ENCODE measurements around the gene KRTAP1-4. TPM values are rescaled to one million over a fixed set of nuclear protein-coding genes. Genes with fewer than 3 reads are reported as not detected.
"Not testable (repeated sequence)": the region's sequence is repeated elsewhere in the genome, so short reads cannot be mapped to it uniquely, and the experiment has no call there.

The KRTAP1-4 gene
- total RNA-seq, 1 donor from 2014 or later: not detected

DNA sequence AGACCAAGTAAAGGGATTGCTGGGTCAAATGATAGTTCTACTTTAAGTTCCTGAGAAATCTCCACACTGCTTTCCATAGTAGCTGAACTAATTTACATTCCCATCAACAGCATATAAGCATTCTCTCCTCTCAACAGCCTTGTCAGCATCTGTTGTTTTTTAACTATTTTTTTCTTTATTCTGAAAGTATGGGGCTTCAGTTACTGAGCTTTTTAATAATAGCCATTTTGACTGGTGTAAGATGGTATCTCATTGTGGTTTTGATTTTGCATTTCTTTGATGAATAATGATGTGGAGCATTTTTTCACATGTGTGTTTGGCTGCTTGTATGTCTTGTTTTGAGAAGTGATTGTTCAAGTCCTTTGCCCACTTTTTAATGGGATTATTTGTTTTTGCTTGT lies 22.6 kb upstream of the KRTAP1-4 start:
- no peak for ATAC-seq
- intact Hi-C loops (cut with DNase I): no loop called here
- DNase-seq (ENCODE audit: low spot score): no peak

- ATAC-seq (no peak), DNase-seq (ENCODE audit: low spot score) (no peak)
- intact Hi-C loops (cut with DNase I): no loop called here
Measured at GRCh38 chr17:41049110-41049509, 19.1 kb upstream of the KRTAP1-4 start.

GRCh38 chr17:41048441-41048840 lies 18.4 kb upstream of the KRTAP1-4 start:
- no peak for ATAC-seq
- intact Hi-C loops (cut with DNase I): no loop called here
- no peak for DNase-seq (ENCODE audit: low spot score)

DNA sequence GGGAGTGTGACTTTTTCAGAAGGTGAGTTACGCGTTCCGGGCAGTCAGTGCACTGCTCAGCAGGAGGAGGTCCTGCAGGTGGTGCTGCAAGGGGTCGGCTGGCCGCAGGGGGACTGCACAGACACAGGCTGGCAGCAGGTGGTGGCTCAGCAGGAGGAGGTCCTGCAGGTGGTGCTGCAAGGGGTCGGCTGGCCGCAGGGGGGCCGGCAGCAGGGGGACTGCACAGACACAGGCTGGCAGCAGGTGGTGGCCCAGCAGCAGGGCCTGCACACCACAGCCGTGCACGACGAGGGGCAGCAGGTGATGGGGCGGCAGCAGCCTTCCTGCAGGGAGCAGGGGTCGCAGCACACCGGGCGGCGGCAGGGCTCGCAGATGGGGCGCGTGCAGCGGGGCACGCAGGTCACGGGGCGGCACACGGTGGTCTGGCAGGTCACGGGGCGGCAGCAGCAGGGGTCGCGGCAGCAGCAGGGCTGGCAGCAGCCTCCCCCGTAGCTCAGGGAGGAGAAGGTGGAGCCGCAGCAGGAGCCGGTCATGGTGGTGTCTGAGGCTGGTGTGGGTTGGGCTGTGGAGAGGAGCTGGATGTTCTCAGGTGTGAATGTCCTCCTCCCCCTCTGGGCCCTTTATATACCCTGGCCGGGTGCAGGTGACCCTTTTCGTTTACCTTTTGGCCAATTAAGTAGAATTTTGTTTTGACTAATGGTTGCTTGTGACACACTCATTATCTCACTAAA lies 16.9 kb upstream of the KRTAP1-4 start, which contains the start of gene KRTAP2-1:
TSS of gene KRTAP2-1 (minus strand) at position 582 of the 731 bp plus-strand sequence. CDS start at position 533, 49 bp downstream.
- ATAC-seq; intact Hi-C loops (cut with DNase I): not testable (repeated sequence)

DNA sequence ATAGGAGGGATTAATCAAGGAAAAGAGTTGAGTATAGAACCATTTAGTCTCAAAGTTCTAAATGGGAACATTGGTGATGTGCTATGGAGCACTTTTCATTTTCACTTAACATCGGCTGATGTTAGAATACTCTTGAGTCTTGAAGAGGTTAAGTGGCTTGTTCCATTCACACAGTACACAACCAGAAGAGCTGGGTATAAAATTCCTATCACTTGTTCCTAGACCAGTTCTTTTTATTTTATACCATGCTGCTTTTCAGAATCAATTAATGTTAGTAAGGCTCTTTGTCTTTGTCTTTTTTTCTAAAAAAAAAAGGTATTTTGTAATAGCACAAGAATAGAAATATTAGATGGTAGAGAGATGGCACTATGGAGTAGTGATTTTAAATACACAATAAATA lies 13.0 kb upstream of the KRTAP1-4 start:
- ATAC-seq: no peak
- intact Hi-C loops (cut with DNase I): no loop called here
- DNase-seq (ENCODE audit: low spot score): no peak

More for the DNA sequence above, 16.9 kb upstream of the KRTAP1-4 start, which contains the start of gene KRTAP2-1:
- not testable (repeated sequence) for DNase-seq (ENCODE audit: low spot score)

GRCh38 chr17:41040783-41041571 lies 11.0 kb upstream of the KRTAP1-4 start, which contains the start of gene KRTAP1-1:
Gene KRTAP1-1, minus strand, starts transcription at chr17:41041450. Its CDS starts 53 bp downstream, at chr17:41041397.
- intact Hi-C loops (cut with DNase I); ATAC-seq; DNase-seq (ENCODE audit: low spot score): not testable (repeated sequence)

GRCh38 chr17:41037853-41038350 lies 7.9 kb upstream of the KRTAP1-4 start:
- DNase-seq (ENCODE audit: low spot score) (no peak), ATAC-seq (no peak)
- intact Hi-C loops (cut with DNase I): no loop called here

GRCh38 chr17:41034346-41034935 lies 4.4 kb upstream of the KRTAP1-4 start, which contains the start of gene KRTAP1-3:
Gene KRTAP1-3, minus strand, starts transcription at chr17:41034874. Its CDS starts 53 bp downstream, at chr17:41034821.
- intact Hi-C loops (cut with DNase I); DNase-seq (ENCODE audit: low spot score); ATAC-seq: not testable (repeated sequence)

- intact Hi-C loops (cut with DNase I): no loop called here
- ATAC-seq (no peak), DNase-seq (ENCODE audit: low spot score) (no peak)
Measured at GRCh38 chr17:41026715-41027471, 3.1 kb downstream of the KRTAP1-4 start, which contains the start of gene KRTAP1-5. Gene KRTAP1-5, minus strand, starts transcription at chr17:41027208. Its CDS starts 53 bp downstream, at chr17:41027155.

DNA sequence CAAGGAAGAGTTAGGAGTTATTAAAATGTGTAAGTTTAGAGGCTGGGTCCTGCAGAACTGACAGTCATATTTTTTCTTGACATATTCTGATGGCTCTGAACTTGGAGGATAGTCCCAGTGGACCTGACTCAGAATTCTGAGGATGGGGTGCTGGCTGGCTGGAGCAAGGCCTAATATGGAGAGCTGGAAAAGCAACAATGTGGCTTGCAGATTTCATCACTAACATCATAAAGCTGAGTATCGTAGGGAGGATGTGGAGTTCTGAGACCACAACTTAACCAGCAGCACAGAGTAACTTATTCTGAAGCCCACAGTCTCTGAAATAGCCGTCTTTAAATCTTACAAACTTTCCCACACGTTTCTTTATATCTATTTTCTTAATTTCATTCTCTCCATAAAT lies 5.3 kb downstream of the KRTAP1-4 start:
- intact Hi-C loops (cut with DNase I): no loop called here
- no peak for ATAC-seq
- DNase-seq (ENCODE audit: low spot score): no peak

DNA sequence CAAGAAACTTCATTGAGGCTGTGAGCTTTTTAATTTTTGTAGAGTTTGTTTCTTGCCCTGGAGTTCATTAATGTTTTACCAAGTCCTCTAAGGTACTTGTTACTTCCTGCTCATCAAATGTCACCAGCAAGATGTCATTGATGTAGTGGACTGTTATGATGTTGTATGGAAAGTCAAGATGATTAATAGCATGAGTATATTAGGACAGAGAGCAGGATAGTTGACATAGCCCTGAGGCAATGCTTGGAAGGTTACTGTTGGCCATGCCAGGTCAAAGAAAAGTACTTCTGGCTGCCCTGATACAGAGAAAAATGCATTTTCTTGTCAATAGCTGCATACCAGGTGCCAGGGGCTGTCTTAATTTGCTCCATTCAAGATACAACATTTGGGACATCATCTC lies 9.7 kb downstream of the KRTAP1-4 start:
- DNase-seq (ENCODE audit: low spot score) (no peak), ATAC-seq (no peak)
- intact Hi-C loops (cut with DNase I): no loop called here

- ATAC-seq: no peak
- DNase-seq (ENCODE audit: low spot score): no peak
- intact Hi-C loops (cut with DNase I): no loop called here
Measured at GRCh38 chr17:41019415-41019814, 10.6 kb downstream of the KRTAP1-4 start.

DNA sequence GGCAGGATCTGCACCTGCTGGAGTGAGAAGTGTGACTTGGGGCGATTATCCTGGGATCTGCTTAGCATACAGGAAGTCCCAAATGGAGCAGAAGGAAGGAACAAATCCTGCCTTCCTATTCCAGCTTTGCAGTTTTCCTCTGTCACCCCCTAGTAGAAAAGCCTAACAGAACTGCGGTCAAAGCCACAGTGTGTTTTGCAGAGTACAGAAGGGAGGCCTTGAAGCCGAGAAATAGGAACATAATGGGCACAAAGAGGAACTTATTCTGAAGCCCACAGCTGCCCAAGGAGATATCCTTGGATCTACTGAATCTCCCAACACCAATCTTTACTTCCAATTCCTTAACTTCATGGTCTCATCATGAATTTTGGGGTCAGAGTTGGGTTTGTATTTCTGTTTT lies 11.5 kb downstream of the KRTAP1-4 start:
- intact Hi-C loops (cut with DNase I): no loop called here
- no peak for ATAC-seq

DNA sequence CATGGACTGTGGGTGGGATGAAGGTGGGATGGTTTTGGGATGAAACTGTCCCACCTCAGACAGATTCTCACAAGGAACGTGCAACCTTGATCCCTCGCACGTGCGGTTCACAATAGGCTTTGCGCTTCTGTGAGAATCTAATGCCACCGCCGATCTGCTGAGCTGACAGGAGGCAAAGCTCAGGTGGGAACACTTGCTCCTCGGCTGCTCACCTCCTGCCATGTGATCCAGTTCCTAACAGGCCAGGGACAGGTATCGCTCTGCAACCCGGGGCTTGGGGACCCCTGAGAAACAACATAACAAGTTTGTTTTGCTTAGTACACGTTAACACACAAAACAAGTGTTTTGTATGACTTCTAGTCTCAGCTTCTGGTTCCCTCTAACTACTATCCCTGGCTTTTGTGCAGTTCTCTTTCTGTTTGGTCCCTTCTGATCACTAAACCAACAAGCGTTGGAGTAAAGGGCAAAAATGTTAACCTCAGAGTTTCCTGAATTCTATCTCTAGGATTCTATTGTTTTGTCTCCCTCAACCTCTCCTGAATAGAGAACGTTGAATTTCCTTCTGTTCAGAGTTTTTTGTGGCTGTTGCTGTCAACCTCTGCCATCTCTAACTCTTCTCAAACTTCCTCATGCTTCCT lies 13.3 kb downstream of the KRTAP1-4 start:
- intact Hi-C loops (cut with DNase I): no loop called here
- DNase-seq (ENCODE audit: low spot score) (no peak), ATAC-seq (no peak)

More for the DNA sequence above, 11.5 kb downstream of the KRTAP1-4 start:
- no peak for DNase-seq (ENCODE audit: low spot score)

- intact Hi-C loops (cut with DNase I): no loop called here
- ATAC-seq: no peak
- no peak for DNase-seq (ENCODE audit: low spot score)
Measured at GRCh38 chr17:41015454-41015853, 14.5 kb downstream of the KRTAP1-4 start.

DNA sequence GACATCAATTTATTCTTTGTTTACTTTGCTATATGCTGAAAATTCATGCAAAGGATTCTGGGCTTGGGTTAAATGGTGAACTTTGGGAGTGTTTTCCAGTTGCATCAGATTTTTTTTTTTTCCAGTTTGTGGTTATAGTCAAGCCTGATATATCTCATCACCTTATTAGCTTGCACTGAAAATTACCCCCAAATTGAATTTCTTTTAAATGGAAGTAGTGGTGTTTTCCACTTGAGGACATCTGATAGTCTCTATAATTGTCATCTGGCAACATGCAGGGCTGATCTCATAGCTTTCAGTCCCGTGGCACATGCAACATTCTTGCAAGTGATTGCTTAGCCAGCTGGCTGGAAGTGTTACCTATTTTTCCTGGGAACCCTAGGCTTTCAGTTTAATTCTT lies 16.4 kb downstream of the KRTAP1-4 start:
- intact Hi-C loops (cut with DNase I): no loop called here
- no peak for ATAC-seq
- no peak for DNase-seq (ENCODE audit: low spot score)

GRCh38 chr17:41013181-41013580 lies 16.8 kb downstream of the KRTAP1-4 start:
- intact Hi-C loops (cut with DNase I): no loop called here
- no peak for DNase-seq (ENCODE audit: low spot score)
- no peak for ATAC-seq

Measured in sciatic nerve (tissue), 2 donors.